Fibroblast of the conjunctiva (primary cell): ENCODE measurements around the gene PREX1.
"Not testable (repeated sequence)": the region's sequence is repeated elsewhere in the genome, so short reads cannot be mapped to it uniquely, and the experiment has no call there.

Experiments
- DNase-seq: peaks from one replicate; pipeline ENCODE4 v3.0.0-alpha.2; 2010; ENCODE audit warnings: low read depth

Gene PREX1

DNA sequence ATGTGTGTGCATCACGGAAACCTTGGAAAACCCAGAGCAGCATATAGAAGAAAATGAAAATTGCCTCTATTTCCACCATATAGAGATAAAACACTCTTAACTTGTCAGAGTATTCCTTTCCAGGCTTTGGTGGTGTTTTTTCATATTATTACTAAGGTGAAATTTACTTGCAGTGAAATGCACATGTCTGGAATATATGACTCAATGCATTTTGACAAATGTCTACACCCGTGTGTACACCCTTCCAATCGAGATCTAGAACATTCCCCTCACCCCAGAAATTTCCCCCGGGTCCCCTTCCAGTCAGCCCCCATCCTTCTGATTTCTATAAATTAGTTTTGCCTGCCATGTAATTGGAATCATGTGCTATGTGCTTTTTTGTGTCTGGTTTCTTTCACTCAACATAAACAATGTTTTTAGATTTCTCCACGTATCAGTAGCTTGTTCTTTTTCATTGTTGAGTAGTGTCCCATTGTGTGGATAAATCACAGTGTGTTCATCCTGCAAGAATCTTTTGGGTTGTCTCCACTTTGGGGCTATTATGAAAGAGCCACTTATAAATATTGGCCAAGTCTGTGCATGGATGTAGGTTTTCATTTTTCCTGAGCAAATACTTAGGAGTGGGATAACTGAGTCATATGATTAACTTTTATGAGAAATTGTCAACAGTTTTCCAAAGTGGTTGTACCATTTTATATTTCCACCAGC is 19.9 kb upstream of the PREX1 start:
- DNase-seq = no peak

DNA sequence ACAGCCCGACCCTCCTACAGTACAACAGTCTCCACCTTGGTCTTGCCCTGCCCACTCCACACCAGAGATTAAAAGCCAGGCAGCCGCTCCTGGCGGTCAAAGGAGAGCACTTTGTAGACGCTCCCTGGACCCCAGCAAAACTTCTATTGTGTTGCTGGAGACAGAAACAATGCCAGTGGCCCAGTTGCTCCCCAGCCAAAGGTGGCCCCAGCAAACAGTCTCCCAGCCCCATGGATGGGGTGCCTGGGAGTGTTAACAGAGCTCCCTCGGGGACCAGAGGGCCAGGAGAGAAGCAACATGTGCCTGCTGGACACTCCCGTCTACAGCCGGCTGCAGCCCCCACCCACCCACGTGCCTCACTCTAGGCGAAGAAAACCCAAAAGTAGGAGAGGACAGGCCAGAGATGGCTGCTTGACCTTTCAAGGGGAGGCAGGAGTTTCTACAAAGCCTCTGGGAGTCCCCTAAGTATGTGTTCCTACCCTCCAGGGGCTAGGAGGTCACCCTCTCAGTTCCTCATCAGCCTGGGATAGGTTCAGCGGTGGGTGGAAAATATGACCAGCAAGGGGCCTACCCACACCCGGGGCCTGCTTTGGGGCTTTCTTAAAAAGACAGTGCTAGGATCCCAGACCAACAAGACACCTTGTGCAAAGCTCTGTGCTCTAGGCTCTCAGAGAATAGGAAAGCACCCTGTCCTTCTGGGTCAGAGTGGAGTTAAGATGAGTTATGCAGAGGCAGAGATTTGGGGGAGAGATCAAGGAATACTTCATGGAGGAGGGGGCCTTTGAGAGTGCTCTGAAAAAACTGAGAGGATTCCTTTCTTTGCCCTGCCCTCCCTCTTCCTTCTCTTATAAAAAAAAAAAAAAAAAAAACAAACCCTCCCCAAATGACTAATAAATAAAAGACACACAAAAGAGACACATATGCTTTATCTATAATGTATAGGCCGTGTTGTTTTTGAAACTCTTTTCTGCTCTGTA is 19.0 kb upstream of the PREX1 start:
- DNase-seq = no peak

DNA sequence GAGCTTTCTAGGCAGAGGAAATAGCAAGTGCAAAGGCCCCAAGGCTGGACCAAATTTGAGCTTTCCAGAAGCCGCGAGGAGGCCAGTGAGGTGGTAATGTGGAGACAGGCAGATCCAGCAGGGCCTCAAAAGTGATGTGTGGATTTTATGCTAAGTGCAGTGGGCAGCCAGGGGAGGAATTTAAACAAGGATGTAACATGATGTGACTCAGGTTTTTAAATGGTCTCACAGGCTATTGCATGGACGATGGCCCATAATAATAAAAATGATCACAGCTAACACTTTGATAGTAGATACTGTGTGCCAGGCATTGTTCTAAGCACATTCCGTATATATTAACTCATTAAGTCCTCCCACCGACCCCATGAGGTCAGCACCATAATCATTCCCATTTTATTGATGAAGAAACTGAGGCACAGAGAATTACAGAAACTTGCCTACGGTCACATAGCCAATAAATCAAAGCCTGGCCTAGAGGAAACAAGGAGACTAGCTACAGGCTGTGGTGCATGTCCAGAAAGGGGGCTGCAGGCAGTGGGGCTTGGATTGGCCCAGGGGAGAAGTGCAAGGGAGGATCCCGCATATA is 18.0 kb upstream of the PREX1 start:
- no peak for DNase-seq

DNA sequence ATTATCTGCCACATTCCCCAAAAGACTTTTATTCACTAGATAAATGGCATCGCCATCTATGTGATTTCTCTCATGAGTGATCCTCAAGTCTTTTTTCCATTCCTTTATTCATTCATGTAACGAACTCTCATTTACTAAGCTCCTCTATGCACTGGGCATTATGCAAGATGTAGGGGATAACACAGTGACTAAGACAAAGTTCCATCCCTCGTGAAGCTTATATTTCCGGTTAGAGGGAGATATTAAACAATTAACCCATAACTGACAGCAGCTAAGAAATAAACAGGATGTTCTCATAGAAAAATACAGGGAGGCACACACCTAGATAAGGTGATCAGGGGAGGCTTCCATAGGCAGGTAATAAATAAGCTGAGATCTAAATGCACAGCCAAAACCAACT is 17.2 kb upstream of the PREX1 start:
- no peak for DNase-seq

DNA sequence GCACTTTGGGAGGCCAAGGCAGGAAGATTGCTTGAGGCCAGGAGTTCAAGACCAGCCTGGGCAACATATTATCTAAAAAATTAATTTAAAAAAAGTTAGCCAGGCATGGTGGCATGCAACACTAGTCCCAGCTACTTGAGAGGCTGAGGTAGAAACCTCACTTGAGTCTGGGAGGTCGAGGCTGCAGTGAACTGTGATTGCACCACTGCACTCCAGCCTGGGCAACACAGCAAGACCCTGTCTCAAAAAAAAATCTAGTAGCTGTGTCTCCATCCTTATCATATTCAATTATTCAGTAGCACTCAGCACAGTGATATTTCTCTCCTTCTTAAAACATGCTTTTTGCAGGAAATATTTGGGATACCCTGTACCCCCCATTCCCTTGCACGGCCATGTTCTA is 16.1 kb upstream of the PREX1 start:
- DNase-seq = not testable (repeated sequence)

DNA sequence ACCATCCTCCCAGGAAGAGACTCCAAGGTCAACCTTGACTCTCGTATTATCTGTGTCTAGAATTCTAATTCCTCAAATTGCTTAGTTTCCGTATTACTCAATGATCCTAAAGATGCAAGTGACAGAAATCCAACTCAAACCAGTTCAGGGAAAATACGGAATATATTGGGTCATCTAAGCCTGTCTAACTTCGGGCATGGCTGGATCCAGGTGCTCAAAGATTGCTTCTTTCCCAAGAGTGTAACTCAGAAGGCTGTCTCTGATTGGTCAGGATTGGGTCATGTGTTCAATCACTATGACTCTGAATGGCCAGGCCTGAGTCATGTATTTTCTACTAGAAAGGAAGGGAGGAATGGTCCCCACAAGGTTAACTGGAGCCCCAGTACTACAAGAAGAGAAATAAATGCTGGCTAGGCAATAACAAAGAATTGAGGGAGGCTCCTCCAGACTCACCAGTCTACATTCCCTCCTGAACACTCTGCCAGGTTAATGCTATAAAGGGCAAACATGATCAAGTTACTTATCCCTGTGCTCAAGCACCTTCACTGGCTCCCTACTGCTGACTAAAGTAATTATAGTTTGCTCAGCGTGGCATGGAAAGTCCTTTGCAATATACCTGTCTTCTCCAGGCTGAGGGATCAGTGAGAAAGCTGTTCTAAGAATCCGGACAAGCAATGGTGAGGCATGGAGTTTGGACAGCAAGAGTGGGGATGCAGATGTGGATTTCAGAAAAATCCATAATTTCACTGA is 15.4 kb upstream of the PREX1 start:
- no peak for DNase-seq

DNA sequence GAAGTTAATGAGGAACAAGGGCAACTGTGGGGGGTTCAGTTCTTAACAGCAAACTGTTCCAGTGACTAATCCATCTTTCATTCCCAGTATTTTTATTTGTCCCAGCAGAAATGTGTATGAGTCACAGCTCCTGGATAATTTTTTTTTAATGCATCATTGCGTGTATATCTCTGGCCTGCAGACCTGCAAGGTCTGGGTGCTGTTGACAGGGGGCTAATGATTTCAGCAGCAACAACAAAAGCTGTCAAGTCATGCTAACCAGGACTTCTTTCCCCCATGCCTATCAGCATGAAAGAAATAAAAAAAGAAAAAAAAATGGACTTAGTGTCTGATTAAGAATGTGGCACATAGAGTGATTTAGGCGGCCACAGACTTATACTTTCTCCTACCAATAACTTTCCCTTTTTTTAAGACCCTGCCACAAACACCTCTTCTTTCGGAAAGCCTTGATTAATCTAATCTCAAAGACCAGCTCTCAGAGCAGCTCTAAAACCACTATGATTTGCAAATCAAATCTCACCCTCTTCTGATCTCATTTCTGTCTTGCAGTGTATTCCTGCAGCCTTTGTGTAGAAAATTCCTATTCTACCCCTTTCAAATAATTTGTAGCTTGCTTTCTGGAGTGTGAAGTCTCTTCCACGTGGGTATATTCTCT is 14.2 kb upstream of the PREX1 start:
- DNase-seq = no peak

DNA sequence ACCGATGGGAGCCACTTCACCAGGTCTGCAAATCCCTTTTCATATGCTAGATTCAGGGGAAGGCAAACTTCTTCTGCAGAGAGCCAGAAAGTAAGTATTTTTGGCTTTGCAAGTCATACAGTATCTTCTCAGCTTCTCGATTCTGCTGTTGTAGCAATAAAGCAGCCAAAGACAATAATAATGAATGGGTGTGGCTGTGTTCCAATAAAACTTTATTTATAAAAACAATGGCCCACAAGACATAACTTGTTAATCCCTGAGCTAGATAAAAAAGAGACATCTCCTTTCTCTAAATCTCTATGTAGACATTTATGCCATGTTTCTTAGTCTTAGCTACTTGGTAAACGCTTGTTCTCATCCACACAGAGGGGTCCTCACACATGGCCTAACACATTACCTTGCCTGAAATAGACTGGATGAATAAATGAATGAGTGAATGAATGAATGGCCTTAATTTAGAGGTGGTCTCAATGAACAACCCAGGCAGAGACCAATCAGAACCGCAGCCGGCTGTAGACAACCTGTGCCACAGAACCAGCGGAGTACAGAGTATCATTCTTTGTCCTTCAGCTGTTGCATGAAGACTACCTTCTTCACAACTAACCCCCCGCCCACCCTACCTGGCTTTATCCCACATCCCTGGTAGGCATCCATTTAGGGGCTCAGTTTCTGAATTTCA is 13.5 kb upstream of the PREX1 start:
- DNase-seq = no peak

DNA sequence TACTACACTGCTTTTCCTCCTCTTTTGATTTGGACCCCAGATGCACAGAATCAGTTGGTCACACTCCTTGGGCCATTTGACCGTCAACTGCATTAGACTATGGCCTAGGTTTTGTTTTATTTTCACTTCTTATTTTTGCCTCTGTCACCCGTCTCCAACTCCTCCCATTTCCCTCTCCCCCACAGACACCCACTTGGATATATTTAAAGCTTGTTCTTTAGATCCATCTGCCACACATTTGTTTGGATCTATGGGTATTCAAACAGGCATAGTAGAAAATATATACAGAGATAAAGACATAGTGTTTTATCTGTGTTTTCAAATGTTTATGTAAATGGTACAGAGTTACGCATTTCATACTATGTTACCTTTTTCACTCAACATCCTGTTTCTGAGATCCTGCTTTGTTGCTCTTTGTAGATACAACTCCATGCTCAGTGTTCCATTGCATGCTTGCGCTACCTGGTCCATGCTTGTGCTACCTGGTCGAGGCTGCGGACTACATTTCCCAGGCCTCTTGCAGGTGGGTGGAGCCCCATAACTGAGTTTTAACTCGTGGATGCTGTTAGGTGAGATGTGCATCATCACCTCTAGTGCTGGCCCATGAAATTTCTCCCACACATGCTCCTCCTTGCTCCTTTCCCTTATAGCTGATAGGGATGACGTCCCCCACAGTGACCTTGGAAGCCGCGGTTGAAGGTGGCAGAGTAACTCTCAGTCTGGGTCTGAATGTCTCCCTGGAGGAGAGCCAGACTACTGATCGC is 11.5 kb upstream of the PREX1 start:
- no peak for DNase-seq

DNA sequence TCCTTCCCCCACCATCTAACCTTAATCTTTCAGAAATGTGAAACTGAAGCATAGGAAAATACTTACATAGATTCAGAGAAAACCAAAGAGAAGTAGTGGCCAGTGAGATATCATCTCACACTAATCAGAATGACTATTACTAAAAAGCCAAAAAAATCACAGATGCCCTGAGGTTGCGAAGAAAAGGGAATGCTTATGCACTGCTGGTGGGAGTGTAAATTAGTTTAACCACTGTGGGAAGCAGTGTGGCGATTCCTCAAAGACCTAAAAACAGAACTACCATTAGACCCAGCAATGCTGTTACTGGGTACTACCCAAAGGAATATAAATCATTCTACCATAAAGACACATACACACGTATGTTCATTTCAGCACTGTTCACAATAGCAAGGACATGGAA is 9.2 kb upstream of the PREX1 start:
- DNase-seq = no peak

DNA sequence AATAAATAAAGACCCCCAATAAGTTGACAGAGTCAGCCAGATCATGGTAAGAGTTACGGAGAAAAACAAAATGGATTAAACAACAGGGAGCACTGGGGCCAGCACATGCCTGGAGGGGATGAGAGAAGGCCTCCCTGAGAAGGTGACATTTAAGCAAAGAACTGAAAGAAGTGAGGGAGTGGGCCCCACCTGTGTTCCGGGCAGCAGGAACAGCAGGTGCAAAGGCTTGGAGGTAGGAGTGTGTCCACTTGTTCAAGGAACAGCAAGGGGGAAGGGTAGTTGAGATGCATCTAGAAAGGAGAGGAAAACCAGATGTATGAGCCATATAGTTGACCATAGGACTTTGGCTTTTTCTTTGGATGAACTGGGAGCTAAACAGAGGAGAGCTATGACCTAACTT is 7.6 kb upstream of the PREX1 start:
- DNase-seq = no peak

DNA sequence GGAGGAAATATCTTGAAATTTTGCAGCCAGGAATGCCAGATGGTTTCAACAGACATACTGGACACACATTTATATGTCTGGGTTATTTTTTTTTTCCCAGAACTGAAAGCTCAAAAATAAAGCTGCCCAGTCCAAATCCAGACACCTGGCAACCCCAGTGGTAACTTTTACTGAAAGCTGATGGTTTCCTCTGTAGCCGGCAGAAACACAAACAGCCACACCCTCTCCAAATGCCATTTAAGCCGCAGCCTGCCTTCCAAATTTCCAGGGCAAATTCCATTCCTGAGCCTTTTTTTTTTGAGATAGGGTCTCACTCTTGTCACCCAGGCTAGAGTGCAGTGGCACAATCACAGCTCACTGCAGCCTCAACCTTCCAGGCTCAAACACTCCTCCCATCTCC is 6.5 kb upstream of the PREX1 start:
- DNase-seq = no peak

DNA sequence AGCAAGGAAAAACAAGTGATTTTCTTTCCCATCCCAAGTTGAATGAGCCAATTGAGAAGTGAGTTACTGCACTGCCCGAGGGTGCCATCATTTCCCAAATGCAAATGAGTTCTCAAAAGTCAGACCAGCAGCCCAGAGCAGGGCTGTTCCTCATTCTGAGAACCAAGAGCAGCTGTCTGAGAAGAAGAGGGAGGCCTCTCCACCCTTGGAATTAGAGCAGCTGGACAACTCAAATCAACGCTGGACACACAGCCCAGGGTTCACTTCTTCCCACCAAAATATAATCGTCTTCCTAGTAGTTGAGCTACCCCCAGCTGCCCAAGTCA is 4.6 kb upstream of the PREX1 start:
- no peak for DNase-seq

DNA sequence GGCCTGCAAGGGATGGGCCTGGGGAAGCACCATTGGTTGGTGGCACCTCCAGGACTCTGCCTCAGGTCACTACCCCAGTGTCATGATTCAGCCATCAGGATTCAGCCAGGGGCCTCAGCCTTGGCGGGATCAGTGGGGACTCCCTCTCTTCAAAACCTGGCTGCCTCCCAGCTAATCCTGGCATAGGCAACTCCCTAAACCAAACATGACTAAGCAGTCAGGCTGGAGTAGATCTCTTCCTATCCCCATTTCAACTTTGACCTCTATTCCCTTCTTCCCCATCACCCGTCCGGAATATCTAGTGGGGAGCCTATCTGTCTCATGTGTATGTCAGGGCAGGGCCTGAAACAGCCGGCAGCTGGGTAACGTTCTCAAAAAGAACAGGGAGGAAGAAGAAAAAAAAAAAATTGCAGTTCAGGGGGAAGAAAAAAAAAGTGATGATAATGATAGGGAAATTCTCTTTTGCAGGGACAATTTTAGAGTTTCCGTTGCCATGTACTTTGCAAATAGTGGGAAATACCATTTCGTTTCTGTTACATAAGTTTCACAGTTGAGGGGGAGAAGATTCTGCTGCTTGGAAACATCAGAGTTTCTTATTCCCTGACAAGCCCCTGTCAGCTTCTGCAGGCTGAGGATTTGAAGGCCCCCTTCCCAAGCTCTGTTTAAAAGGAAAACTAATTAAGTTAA is 4.1 kb upstream of the PREX1 start:
- peak; percentile 62 for DNase-seq

DNA sequence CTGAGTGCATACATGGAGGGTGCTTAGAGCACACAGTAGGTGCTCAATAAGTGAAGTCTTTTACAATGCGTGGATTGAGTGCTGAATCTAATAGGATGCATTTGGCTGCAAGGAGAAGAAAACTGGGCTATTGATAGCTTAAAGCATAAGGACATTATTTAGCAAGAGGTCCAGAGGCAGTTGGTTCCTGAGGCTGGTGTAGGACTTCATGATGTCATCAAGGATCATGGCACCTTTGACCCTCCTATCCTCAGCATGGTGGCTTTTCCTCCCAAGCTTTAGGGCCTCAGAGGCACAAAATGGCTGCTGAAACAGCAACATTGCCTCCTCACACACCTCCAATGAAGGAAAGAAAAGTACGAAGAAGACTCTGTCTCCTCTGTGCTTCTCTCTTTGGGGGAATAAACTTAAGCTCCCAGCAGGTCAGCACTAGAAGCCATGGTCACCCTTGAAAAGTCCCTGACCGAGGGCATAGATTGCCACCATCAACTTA is 3.1 kb upstream of the PREX1 start:
- DNase-seq = no peak

DNA sequence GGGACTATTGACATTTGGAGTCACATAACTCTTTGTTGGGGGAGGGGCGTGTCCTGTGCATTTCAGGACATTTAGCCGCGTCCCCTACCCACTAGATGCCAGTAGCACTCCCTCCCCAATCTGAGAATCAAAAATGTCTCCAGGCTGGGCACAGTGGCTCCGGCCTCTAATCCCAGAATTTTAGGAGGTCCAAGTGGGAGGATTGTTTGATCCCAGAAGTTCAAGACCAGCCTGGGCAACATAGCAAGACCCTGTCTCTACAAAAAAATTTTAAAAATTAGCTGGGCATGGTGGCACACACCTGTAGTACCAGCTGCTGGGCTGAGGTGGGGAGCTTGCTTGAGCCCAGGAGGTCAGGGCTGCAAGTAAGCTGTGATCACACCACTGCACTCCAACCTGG is 2.1 kb upstream of the PREX1 start:
- no peak for DNase-seq

DNA sequence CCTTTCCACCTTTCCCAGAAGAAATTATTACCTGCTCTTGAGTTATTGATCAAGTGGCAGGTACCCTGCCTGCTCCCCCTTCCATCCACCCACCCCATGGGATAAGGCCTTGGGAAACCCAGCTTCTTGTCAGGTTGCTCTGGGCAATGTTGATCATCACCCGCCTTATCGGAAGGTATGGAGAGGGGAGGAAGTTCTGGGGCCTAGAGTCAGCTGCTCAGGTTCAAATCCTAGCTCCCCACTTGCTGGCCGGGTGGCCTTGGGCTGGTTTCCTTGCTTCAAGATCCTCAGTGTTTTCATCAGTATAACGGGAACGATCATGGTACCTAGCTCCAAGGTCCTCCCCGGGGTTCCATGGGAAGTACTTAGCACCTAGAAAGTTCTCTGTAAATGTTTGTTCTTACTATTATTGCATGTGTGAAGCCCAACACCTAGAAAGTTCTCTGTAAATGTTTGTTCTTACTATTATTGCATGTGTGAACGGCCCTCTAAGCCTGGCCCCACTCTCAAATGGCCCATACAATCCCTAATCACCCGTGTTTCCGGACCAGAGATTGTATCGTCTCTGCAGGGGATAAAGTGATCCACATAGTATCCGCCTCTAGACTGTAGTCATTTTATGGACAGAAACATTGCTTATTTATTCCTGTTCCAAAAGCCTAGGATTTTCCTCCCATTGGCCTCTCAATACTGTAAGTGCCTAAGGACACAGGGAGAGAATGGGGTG is 1.1 kb upstream of the PREX1 start:
- no peak for DNase-seq

DNA sequence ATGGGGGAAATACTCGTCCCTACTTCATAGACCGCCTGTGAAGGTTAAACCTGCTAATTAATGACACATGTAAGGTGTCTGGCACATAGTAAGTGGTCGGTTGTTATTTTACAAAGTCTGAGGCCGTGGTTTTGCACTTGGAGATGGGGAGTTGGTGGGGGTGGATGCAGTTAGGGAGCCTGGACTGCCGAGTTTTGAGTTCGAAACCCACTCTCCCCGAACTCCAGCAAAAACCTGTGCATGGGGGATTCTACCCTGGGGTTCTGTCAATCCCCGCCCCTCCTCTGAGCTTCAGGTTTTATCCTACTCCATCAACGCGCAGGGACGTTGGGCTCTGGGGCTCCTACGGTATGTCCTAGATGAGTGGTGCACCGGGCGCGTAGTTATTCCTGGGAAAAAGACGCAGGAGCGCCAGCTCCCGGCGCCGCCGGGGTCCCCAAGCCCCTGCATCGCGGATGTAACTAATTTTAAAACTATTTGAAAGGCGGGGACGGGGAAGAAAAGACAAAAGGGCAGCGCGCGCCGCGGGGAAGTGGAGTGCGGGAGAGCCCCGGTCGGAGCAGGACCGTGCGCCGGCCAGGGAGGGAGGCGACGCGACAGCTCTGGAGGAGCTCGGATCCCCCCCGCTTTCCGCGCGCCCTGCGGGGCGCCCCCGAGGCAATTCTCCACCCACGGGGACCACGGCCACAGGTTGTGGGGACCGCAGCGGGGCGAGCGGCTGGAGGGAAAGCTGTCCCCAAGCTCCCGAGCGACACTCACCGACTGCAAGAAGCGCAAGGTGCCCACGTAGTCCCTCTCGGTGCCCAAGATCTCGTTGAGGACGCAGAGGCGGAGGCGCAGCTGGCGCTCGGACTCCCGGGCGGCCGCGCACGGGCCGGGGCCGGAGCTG is 672 bp downstream of the PREX1 start:
- DNase-seq = no peak
